ENCODE results near the gene IGFALS.

Gene IGFALS

DNA sequence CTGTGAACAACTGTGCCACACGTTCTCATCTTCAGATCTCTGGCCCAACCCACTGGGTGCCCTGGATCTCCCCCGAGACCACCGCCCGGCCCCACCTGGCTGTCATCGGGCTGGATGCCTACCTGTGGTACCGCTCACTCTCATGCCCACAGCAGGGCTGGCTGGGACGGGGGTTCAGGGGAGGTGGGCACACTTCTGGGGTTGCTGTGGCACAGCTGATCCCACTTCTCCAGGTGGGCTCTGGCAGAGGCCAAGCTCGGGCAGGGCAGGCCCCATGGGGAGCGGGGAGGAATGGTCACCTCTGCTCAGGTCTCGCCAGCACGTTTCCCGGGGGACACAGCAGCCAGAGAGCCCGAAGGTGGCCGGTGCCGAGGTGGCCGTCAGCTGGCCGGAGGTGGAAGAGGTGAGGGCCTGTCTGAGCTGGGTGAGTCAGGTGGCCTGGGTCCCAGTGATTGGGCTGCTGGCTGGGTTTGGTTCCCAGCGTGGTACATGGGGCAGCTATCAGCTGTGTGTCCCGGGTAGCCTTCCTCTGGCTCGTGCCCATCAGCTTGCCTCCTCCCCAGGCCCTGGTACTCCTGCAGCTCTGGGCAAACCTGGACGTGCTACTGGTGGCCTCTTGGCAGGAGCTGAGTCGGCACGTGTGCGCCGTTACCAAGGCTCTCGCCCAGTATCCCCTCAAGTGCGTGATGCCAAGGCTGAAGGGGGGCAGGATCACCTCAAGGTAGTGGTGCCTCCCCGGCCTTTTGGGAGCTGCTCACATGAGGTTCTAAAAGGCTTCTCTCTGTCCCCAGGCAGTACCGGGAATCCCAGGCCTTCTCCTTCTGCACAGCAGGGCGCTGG is 18.3 kb downstream of the IGFALS start:
- peak; percentile 31 for DNase-seq

DNA sequence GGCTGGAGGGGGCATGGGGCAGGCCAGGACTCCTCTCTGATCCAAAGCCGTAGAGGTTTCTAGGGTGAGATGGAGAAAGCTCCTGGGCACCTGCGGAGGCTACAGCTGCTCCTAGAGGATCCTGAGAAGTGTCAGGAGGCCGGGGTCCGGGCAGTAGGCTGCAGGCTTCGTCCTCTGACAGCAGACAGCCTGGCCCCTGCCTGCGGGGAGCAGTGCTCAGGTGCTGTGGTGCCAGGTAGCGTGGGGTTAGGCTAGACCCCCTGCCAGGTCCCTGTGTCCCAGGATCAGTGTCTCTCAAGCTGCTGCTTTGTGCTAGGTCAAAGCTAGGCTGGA is 19.1 kb downstream of the IGFALS start:
- no peak for DNase-seq

DNA sequence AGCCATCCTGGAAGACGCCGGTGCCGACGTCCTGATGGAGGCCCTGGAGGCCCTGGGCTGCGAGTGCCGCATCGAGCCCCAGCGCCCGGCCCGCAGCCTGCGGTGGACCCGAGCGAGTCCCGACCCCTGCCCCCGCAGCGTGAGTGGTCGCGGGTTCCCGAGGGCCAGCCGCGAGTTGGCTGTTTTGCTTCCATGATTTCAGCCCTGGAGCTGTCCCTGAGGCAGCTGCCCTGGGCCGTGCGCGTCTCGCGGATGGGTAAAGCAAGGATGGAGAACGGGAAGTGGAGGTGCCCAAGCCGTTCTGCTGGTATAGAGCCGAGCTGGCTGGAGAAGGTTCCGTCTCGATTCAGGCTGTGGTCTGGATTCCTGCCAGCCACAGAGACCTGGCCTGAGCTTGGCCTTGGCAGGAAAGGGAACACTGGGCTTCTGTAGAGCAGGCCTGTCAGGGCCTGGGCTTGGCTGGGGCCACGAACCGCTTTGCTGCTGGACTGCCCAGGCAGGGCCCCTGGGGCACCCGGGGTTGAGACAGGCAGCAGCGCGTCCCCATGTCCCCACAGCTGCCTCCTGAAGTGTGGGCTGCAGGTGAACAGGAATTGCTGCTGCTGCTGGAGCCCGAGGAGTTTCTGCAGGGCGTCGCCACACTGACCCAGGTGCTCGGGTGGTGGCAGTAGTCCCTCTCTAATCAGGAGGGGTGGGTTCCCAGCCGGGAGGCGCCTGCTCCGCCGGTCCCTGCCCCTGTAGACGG is 19.6 kb downstream of the IGFALS start:
- peak; percentile 22 for DNase-seq

DNA sequence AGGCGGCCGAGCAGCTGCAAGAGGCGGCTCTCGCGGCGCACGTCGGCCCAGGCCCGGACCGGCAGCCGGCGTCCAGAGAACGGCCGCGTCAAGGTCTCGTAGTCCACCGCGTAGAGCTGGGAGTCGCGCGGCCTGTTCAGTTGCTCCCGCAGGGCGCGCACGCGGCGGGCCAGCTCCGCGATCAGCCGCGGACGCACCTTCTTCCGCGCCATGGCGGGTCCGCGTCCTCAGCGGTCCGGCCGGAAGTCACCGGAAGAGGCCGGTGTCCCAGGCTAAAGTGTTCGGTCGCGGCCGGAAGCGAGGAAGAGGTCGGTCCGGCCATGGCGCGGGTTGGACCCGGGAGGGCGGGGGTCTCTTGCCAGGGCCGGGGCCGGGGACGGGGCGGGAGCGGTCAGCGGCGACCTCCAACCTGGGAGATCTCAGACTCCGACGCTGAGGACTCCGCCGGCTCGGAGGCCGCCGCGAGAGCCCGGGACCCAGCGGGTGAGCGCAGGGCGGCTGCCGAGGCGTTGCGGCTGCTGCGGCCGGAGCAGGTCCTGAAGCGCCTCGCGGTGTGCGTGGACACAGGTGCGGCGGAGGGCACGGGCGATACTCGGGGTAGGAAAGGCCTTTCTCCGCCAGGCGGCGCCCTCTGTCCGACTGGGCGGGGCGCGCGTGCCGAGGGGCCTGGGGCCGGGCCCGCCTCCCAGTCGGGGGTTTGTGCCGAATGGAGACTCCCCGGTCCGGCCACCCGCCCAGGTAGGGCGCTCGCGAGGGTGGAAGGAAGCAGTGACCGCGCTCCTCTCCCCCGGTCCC is 20.4 kb downstream of the IGFALS start, which contains the start of gene MRPS34:
TSS of gene MRPS34 (minus strand) at position 227 of the 795 bp plus-strand sequence. CDS start at position 212, 15 bp downstream.
- DNase-seq, result peak; percentile 84

DNA sequence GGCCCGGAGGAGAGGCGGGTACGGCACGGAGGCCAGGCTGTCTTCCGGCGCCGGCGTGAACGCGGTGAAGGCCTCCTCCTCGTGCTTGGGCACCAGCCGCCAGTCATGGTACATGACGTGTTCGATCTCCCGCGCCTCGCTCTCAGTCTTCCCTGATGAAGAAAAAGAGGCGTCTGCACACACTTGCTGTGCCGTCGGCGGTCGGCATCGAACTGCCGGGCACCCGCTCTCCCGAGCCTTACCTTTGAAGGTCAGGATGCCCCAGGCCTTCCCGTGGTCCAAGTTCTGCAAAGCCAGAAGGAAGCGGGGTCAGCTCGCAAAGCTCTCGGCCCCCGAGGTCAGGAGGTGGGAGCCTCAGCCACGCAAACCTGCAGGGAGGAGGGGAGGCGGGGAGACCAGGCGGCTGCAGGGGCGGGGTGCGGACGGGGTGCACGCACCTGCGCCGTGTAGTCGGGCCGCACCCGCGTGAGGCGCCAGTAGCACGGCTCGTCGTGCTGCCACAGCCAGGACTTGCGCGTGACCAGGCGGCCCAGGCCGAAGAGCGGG is 21.1 kb downstream of the IGFALS start, which contains the start of gene EME2:
TSS of gene EME2 (plus strand) at position 449 of the 546 bp plus-strand sequence. CDS start 418 bp downstream, outside the sequence.
- no peak for DNase-seq

DNA sequence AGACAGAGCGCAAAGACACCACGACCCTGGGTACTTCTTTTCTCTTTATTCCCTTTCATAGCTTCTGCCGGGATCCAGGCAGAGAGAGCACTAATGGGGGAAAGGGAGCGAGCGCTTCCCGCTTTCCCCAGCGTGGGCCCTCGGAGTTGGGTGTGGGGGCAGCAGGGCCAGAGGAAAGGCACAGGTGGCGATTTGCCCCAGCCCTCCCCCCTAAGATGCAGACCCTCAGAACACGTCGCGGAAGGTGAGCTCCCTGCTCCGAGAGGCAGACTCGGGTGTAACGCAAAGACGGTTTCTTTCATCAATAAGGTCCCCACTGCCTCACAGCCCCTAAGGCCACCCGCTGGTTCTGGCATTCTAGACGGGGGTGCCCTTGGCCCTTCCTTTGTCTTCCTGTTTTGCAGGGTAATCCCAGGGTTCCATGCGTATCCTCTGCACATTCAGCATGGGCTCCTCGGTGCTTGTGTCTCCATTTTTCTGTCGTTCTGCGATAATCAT is 21.6 kb downstream of the IGFALS start:
- DNase-seq, result no peak

DNA sequence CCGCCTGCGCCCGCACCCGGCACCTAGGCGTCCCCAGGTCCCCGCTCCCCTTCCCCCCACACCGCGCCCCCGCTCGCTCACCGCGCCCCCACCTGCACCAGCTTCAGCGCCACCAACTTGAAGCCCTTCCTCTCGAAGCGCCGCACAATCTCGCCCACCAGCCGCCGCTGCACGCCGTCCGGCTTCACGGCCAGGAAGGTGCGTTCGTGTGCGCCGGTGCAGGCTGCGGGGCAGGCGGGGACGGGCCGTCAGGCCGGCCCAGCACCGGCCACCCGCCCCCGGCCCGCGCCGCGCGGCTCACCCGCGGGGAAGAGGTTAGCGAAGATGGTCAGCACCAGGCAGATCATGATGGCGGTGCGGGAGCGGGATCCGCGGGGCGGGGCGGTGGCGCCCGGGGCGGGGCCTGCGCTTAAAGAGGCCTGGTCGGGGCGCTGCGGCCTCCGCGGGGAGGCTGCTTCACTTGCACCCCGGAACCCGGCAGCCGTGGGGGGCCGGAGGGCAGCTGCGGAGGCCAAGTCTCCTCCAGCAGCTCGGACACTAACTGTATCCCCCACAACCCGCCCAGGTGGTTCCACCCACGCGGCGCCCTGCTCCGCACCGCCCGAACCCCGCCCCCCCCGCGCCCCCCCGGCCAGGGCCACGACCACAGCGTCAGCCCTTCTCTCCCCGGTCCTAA is 22.2 kb downstream of the IGFALS start, which contains the start of gene NME3:
TSS of gene NME3 (minus strand) at position 356 of the 676 bp plus-strand sequence. CDS start at position 347, 9 bp downstream.
- peak; percentile 83 for DNase-seq

DNA sequence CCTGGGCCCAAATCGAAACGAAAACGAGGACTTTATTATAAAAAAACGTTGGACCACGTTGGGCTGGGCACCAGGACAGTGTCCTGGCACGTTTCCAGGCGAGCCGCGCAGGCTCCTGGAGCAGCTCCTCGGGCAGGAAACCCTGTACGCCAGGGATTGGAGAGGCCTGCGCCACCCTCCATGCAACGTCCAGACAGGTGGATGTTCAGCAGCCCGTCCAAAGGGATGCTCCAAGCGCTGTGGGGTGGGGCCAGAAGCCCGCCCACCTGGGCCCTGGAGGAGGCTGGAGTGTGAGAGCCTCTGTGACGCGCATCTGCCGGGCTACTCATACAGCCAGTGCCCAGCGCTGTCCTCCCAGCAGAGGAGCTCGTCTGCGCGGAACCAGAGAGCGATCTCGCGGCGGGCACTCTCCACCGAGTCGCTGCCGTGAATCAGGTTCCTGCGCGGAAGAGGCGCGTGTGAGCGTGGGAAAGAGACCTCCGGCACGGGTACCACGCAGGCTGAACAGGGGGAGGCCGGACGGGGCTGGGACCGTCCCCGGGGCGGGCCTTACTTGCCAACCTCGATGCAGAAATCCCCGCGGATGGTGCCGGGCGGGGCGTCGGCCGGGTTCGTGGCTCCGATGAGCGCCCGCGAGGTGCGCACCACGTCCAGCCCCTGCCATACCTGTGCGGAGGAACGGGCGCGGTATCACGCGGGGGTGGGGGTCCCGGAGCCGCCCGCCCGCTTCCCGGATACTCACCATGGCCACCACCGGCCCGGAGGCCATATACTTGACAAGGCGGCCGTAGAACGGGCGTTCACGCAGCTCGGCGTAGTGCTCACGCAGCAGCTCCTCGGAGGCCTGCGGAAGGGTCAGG is 22.9 kb downstream of the IGFALS start:
- no peak for DNase-seq

DNA sequence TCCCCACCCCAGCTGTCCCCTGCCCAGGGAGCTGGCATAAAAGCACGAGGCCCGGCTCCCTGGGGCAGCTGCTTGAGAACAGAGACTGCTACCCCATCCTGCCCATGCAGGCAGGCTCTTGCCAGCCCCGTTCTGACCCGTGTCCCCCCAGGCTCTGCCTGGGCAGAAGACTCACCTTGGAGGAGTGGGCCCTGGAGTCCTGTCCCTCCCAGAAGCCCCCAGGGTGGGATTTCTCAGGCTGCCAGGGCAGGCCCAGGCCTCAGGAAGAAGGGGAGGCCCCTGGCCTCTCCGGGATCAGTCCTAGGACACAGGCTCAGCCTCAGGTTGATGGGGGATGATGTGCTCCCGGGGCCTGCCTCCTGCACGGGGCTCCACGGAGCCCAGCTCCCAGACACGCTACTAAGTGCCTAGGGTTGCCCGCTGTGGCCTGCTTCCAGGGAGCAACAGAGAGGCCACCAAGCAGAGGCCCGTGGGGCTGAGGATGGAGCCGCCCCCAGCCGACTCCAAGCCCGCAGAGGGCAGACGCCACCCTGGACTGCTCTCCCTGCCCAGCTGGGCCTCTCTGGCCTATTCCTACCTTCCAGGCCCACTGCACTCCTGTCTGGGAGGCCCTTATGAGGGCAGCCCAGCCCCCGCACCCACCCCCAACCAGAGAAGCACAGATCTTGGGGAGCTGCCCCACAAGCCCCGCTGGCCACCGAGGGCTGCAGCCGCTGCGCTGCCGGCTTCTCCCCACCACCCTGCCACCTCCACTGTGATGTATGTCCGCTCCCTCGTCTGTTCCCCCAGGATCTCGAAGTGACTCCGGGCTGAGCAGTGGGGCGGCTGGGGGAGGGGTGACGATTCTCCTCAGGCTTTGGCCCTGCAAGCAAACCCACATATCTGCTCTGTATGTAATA is 23.9 kb downstream of the IGFALS start:
- no peak for DNase-seq

DNA sequence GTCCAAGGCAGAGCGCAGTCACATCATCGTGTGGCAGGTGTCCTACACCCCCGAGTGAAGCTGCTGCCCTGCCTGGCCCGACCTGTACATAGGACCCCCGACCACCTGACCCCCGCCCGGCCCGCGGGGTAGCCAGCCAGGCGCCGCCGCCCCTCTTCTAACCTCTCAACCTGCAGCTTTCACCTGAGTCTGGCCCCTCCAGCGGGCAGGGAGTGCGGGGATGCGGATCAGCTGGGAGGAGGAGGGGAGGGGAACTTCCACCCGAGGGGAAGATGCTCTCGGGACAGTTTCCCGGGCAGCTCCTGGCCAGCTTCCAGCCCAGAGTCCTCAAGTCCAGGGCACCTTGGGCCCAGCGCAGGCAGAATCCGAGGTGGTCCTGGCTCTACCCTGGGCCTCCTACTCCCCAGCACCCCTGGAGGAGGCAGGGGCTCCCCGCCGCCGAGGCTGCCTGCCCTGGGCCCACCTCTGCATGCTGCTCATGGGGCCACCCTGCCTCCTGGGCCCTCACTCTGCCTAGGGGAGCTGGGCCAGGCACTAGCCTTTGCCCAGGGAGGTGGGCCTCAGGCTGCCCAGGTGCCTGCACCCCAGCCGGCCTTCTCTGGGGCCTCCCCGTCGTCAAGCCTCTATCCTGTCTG is 24.6 kb downstream of the IGFALS start:
- no peak for DNase-seq

DNA sequence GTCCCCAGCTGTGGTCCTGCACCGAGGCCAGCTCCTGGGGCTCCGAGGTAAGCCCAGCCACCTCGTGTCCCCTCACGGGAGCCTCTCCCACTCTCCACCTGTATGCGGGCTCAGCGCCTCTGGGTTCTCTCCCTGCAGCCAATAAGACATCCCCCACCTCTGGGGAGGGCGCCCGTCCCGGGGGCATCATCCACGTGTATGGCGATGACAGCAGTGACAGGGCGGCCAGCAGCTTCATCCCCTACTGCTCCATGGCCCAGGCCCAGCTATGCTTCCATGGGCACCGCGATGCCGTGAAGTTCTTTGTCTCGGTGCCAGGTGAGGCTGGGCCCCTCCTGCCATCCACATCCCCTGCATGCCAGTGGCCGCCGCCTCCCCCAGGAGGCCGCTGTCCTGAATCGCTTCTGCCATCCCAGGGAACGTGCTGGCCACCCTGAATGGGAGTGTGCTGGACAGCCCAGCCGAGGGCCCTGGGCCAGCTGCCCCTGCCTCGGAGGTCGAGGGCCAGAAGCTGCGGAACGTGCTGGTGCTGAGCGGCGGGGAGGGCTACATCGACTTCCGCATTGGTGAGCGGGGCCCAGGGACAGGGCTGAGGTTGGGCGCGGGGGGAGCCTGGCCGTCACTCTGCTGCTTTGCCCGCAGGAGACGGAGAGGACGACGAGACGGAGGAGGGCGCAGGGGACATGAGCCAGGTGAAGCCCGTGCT is 25.3 kb downstream of the IGFALS start:
- no peak for DNase-seq

DNA sequence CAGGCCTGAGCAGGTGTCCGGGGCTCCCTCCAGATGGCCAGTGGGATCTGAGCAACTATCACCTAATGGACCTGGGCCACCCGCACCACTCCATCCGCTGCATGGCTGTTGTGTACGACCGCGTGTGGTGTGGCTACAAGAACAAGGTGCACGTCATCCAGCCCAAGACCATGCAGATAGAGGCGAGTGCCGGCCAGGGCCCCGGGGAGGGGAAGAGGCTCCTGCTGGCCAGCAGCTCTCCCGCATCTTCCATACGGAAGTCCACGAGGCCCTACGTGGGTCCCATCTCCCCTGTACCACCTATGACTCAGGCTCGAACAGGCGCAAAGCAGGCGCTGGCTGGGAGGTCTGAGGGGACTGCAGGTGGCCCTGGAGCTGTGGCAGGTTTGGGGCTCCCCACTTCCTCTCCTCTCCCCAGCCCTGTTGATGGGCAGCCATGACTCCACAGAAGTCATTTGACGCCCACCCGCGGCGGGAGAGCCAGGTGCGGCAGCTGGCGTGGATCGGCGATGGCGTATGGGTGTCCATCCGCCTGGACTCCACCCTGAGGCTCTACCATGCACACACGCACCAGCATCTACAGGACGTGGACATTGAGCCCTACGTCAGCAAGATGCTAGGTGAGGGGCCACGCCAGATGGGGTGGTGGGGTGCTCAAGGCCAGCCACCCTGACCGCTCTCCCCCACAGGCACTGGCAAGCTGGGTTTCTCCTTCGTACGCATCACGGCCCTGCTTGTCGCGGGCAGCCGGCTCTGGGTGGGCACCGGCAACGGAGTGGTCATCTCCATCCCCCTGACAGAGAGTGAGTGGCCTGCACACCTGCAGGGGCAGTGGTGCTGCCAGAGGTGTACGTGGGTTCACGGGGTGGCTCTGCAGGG is 26.1 kb downstream of the IGFALS start:
- no peak for DNase-seq

DNA sequence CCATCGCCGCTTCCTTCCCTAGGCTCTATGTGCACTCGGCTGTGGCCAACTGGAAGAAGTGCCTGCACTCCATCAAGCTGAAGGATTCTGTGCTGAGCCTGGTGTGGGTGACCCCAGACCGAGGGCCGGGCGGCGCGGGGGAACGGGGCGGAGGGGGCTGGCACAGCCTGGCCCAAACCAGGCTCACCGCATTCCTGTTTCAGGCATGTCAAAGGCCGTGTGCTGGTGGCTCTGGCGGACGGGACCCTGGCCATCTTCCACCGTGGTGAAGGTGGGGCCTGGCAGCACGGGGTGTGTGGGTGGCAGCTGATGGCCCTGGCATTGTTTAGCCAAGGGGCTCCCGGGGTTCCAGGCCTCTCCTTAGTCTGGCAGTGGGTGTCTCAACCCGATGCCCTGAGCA is 26.8 kb downstream of the IGFALS start:
- DNase-seq, result no peak

DNA sequence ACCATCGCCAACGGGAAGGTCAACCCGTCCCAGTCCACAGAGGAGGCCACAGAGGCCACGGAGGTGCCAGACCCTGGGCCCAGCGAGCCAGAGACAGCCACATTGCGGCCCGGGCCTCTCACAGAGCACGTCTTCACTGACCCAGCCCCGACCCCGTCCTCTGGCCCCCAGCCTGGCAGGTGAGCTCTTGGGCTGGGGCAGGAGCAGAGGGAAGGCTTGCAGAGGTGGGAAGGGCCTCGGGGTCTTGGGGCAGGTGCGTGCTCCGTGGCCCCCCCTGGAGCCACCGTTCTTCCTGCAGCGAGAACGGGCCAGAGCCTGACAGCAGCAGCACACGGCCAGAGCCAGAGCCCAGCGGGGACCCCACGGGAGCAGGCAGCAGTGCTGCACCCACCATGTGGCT is 27.3 kb downstream of the IGFALS start:
- DNase-seq, result no peak

DNA sequence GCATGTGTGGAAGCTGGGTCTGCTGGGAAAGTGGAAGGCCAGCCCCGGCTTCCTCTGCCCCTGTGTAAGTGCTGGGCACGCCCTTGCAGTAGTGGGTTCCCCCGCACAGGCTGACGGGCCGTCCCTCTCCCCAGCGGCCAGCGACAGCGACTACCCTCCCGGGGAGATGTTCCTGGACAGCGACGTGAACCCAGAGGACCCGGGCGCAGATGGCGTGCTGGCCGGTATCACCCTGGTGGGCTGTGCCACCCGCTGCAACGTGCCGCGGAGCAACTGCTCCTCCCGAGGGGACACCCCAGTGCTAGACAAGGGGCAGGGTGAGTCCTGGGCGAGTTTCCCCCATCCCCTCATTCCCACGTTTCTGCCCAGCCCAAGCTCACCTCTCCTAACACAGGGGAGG is 27.7 kb downstream of the IGFALS start:
- DNase-seq, result no peak

DNA sequence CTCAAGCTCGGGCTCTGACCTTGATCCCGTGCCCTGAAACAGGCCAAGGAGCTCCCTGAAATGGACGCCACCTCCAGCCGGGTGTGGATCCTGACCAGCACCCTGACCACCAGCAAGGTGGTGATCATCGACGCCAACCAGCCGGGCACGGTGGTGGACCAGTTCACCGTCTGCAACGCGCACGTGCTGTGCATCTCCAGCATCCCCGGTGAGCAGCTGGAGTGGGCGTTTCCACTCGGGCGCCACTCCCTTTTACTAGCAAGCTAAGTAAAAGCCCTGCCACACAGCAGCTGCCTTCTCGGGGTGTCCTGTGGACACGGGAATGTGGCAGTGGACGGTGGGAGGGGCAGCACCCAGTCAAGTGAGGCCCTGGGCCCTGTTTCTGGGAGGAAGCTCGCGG is 28.5 kb downstream of the IGFALS start:
- DNase-seq, result no peak
